ENCODE measurements around the gene IMPACT. TPM values are rescaled to one million over a fixed set of nuclear protein-coding genes. Genes with fewer than 3 reads are reported as not detected.

Gene IMPACT
- total and polyA plus RNA-seq, 2 of the 8 experiments (the other 6 are each of a cell fraction or from before 2014, with no cell fraction given) = 31.1 to 44.6 TPM

DNA sequence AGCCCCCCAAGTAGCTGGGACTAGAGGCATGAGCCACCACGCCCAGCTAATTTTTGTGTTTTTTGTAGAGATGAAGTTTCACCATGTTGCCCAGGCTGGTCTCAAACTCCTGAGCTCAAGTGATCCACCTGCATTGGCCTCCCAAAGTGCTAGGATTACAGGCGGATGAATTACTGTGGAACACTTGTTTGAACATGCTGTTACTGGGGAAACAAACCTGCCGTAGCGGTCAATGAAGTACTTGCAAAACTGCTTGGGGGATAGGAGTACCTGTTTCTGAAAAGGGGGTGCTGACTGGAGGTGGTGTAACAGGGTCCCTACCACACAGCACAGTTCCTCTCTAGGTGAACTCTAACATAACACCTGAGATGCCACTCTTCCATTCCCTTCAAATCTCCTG, 5.9 kb upstream of the IMPACT start:
- Histone ChIP-seq H3K79me2 (ENCODE audit: control insufficient read depth in 1 of 2, insufficient read depth in 2 of 2, low read length in 2 of 2) (no peaks in the 10 kb centered on the region), H3K79me1 (ENCODE audit: low read depth, low read length) (no peaks in the 10 kb centered on the region), H3K9me3 (ENCODE audit: insufficient read depth in 2 of 2, low read depth in 1 of 2, low read length in 1 of 2) (no peaks in the 10 kb centered on the region), H3K56ac (replicated peaks; ENCODE audit: insufficient read length, low read depth, low read length) (no peak overlapping the region), H4K91ac (replicated peaks; ENCODE audit: insufficient read length, low read length) (no peak overlapping the region), H4K20me1 (replicated peaks in 1 of 2; ENCODE audit: control insufficient read depth in 1 of 2, insufficient read depth in 2 of 2, low read length in 2 of 2) (no peaks in the 10 kb centered on the region), H3K4me1 (replicated peaks in 1 of 4; ENCODE audit: control insufficient read depth in 3 of 4, insufficient read depth in 4 of 4, low read length in 3 of 4) (peaks cover 0 to 4% (median 0%) of the 10 kb centered on the region in 4 experiments; a peak in 2 of 7 replicates), H3K9ac (replicated peaks in 1 of 4; ENCODE audit: extremely low read depth in 1 of 4, low read depth in 3 of 4, low read length in 3 of 4) (no peak overlapping the region), H3K14ac (ENCODE audit: insufficient read length) (no peak overlapping the region), H3K36me3 (ENCODE audit: control insufficient read depth in 2 of 4, insufficient read depth in 4 of 4, low read length in 3 of 4) (no peaks in the 10 kb centered on the region), H3K18ac (ENCODE audit: extremely low read depth, low read length) (no peak overlapping the region), H3K23ac (ENCODE audit: insufficient read length) (no peak overlapping the region), H4K8ac (ENCODE audit: extremely low read depth, insufficient read depth, low read length) (no peak overlapping the region), H3K4me2 (ENCODE audit: insufficient read depth in 1 of 2, low read depth in 2 of 2, low read length in 2 of 2) (no peak overlapping the region), H3K4me3 (ENCODE audit: extremely low read depth in 1 of 4, insufficient read depth in 2 of 4, low read depth in 3 of 4, low read length in 4 of 4) (no peak overlapping the region), H3K4ac (replicated peaks; ENCODE audit: insufficient read length, low read depth, low read length) (no peak overlapping the region), H2BK5ac (ENCODE audit: low read depth, low read length) (no peak overlapping the region), H3K27me3 (replicated peaks in 1 of 4; ENCODE audit: control insufficient read depth in 3 of 4, extremely low read depth in 1 of 4, insufficient read depth in 3 of 4, low read length in 3 of 4) (no peaks in the 10 kb centered on the region), H2BK20ac (ENCODE audit: low read length) (no peak overlapping the region), H2BK120ac (replicated peaks; ENCODE audit: low read depth, low read length) (no peak overlapping the region), H2AFZ (ENCODE audit: low read length) (0 out of 2 replicates have a peak overlapping the region, but pooled peaks have one; percentile 77), H3K23me2 (ENCODE audit: low read depth, low read length) (no peaks in the 10 kb centered on the region), H3K27ac (ENCODE audit: low read depth, low read length) (no peak overlapping the region), H2BK12ac (ENCODE audit: low read depth, low read length) (no peak overlapping the region), H2BK15ac (ENCODE audit: low read length) (no peak overlapping the region), H2AK5ac (ENCODE audit: low read depth, low read length) (no peak overlapping the region), H4K5ac (ENCODE audit: insufficient read length, low read depth, low read length) (no peak overlapping the region)
- CTCF ChIA-PET (ENCODE audit: partially characterized antibody) = interaction anchor here (0.7 kb wide), 1 partner anchor 69 kb away, joined by 4 read pairs; no protein-coding TSS in a partner anchor
- FAIRE-seq (no peak), DNase-seq (ENCODE audit: low read depth in 1 of 2, low spot score in 2 of 2) (no peak)
- POLR2A ChIA-PET (ENCODE audit: partially characterized antibody) = interaction anchor here (1.7 kb wide), 1 partner anchor 23 kb away, joined by 9 read pairs; the partner anchor contains the start of gene OSBPL1A
- WGBS, 2 experiments (ENCODE audit: extremely low coverage in 1 of 2, insufficient coverage in 1 of 2, insufficient read length in 1 of 2, insufficient replicate concordance in 2 of 2, low coverage in 1 of 2, low lambda C conversion rate in 2 of 2, missing lambda C conversion rate in 1 of 2) = 96% methylated on average over 4 of the region's 4 CpGs; no CpG with 5 or more reads in 1 of the 2 experiments
- TF ChIP-seq CREB1 (IDR thresholded peaks at IDR 0.05) = no peak
- TF ChIP-seq PHF8 (conservative IDR thresholded peaks at IDR 0.05; ENCODE audit: low read depth, low read length) = no peak
- TF ChIP-seq, protein P1, sequence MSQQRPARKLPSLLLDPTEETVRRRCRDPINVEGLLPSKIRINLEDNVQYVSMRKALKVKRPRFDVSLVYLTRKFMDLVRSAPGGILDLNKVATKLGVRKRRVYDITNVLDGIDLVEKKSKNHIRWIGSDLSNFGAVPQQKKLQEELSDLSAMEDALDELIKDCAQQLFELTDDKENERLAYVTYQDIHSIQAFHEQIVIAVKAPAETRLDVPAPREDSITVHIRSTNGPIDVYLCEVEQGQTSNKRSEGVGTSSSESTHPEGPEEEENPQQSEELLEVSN (IDR thresholded peaks at IDR 0.05) = no peak
- no peak for TF ChIP-seq EZH2 (IDR thresholded peaks at IDR 0.05; ENCODE audit: low read depth, low read length, severe bottlenecking)
- TF ChIP-seq ASH2L (IDR thresholded peaks at IDR 0.05; ENCODE audit: low read length) = no peak
- no peak for TF ChIP-seq SAP30 (IDR thresholded peaks at IDR 0.05; ENCODE audit: insufficient read depth, insufficient replicate concordance, low read length)
- TF ChIP-seq SIRT6 (IDR thresholded peaks at IDR 0.05; ENCODE audit: low read length) = no peak

Data from H1 (cell line).